Parathyroid adenoma (tissue), 2 donors: ENCODE measurements around the gene CKLF.

Experiments used
- H2AFZ ChIP-seq: fragments of 300-600 bp; sonication (generic); one replicate; pipeline ENCODE4 v1.7.0; 2017; ENCODE audit warnings: antibody characterized with exemption, mild to moderate bottlenecking
- H3K27ac ChIP-seq: fragments of 300-600 bp; sonication (generic); one replicate; pipeline ENCODE4 v1.7.0; 2017
- H3K27me3 ChIP-seq: fragments of 300-600 bp; sonication (generic); one replicate; pipeline ENCODE4 v1.7.0; 2017; ENCODE audit warnings: low read length; ENCODE audit not compliant: control insufficient read depth, insufficient read depth
- H3K36me3 ChIP-seq: fragments of 300-600 bp; sonication (generic); one replicate; pipeline ENCODE4 v1.7.0; 2017; ENCODE audit warnings: low read length; ENCODE audit not compliant: control insufficient read depth, insufficient read depth
- H3K4me1 ChIP-seq: fragments of 300-600 bp; sonication (generic); one replicate; pipeline ENCODE4 v1.7.0; 2017; ENCODE audit warnings: control low read depth
- H3K4me2 ChIP-seq: fragments of 300-600 bp; sonication (generic); one replicate; pipeline ENCODE4 v1.7.0; 2017; ENCODE audit warnings: low read length
- H3K4me3 ChIP-seq: fragments of 300-600 bp; sonication (generic); one replicate; pipeline ENCODE4 v1.7.0; 2017; ENCODE audit warnings: low read depth, low read length
- H3K79me2 ChIP-seq: fragments of 300-600 bp; sonication (generic); one replicate; pipeline ENCODE4 v1.7.0; 2017; ENCODE audit warnings: control low read depth
- H3K9ac ChIP-seq: fragments of 300-600 bp; sonication (generic); one replicate; pipeline ENCODE4 v1.7.0; 2017; ENCODE audit warnings: mild to moderate bottlenecking
- H3K9me3 ChIP-seq: fragments of 300-600 bp; sonication (generic); one replicate; pipeline ENCODE4 v1.7.0; 2017; ENCODE audit warnings: low read length; ENCODE audit not compliant: control insufficient read depth
- CTCF ChIP-seq: fragments of 300-600 bp; sonication (generic); IDR thresholded peaks from one replicate; pipeline ENCODE4 v1.7.0; 2017; ENCODE audit warnings: antibody characterized with exemption, mild to moderate bottlenecking
- donor health status: primary hyperparathyroidism.

Gene CKLF

GRCh38 chr16:66538910-66539309 lies 13.5 kb upstream of the CKLF start:
- Histone ChIP-seq H3K9me3 (no peaks in the 10 kb centered on the region), H3K27ac (no peak overlapping the region), H3K27me3 (no peaks in the 10 kb centered on the region), H3K36me3 (no peaks in the 10 kb centered on the region), H3K4me1 (no peaks in the 10 kb centered on the region), H3K4me3 (no peak overlapping the region), H3K79me2 (no peaks in the 10 kb centered on the region), H2AFZ (no peak overlapping the region), H3K9ac (no peak overlapping the region), H3K4me2 (no peak overlapping the region)
- TF ChIP-seq CTCF, result no peak

- Histone ChIP-seq H3K27ac (no peak overlapping the region), H3K36me3 (no peaks in the 10 kb centered on the region), H3K79me2 (no peaks in the 10 kb centered on the region), H3K4me1 (no peaks in the 10 kb centered on the region), H3K4me3 (no peak overlapping the region), H3K9ac (no peak overlapping the region), H3K9me3 (no peaks in the 10 kb centered on the region), H3K4me2 (peak overlapping the region; percentile 26), H3K27me3 (no peaks in the 10 kb centered on the region), H2AFZ (no peak overlapping the region)
- TF ChIP-seq CTCF, result no peak
Observed at GRCh38 chr16:66539623-66540469, 12.5 kb upstream of the CKLF start.

- Histone ChIP-seq H3K4me3 (no peak overlapping the region), H3K4me1 (no peaks in the 10 kb centered on the region), H3K27me3 (no peaks in the 10 kb centered on the region), H3K79me2 (no peaks in the 10 kb centered on the region), H2AFZ (no peak overlapping the region), H3K36me3 (no peaks in the 10 kb centered on the region), H3K4me2 (no peak overlapping the region), H3K27ac (no peak overlapping the region), H3K9ac (no peak overlapping the region), H3K9me3 (no peaks in the 10 kb centered on the region)
- no peak for TF ChIP-seq CTCF
Observed at GRCh38 chr16:66541388-66542355, 10.7 kb upstream of the CKLF start.

- Histone ChIP-seq H3K79me2 (no peaks in the 10 kb centered on the region), H3K27ac (no peak overlapping the region), H2AFZ (no peak overlapping the region), H3K4me3 (no peak overlapping the region), H3K4me1 (no peaks in the 10 kb centered on the region), H3K9ac (no peak overlapping the region), H3K9me3 (no peaks in the 10 kb centered on the region), H3K4me2 (no peak overlapping the region), H3K27me3 (no peaks in the 10 kb centered on the region), H3K36me3 (no peaks in the 10 kb centered on the region)
- no peak for TF ChIP-seq CTCF
Observed at GRCh38 chr16:66542396-66542795, 10.0 kb upstream of the CKLF start.
